Activated T-cell treated with anti-CD3 and anti-CD28 coated beads for 48 hours (primary cell): ENCODE measurements around the gene TMED9.
"Not testable (repeated sequence)": the region's sequence is repeated elsewhere in the genome, so short reads cannot be mapped to it uniquely, and the experiment has no call there.

Experiments
- DNase-seq: peaks from one replicate; pipeline ENCODE4 v3.0.0-alpha.2; 2020; ENCODE audit warnings: low read depth

TMED9 gene

DNA sequence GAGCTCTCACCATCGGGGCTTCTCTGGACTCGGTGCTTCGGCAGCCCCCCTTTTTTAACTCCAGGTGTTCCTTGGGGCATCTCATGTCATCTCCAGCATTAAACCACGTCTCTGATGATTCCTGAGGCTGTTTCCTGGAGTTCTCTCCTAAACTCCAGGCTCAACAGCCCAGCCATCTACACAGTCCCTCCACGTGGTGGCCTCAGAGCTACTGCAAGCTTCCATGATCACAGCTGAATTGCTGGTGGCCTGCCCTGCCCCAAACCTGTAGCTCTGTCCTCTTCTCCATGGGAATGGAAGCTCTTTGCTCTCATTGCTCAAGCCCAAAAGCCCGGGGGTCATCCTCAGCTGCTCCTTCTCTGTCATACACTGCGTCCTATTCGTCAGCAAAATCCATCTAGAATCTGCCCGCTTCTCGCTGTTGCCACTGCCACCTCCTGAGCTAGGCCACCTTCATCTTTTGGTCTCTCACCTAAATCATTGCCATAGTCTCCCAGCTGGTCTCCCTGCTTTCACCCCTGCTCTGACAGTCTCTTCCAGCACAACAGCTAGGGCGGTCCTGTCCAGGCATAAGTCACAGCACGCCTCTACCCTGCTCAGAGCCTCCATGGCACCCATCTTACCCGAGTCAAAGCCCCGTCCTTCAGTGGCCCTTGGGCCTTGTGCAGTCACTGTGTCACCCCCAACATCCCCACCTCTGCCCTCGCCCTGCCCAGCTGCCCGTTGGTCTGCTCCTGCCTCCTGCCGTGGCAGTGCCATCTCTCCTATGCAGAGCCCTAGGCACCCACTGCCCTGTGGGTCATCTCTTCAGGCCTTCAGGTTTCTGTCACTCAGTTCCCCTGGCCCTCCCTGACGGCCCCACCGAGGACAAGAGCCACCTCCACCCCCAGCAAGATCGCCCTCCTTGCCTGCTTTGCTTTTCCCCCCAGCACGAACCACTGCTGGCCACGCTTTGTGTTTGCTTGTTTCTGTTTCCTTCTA, 14.4 kb downstream of the TMED9 start:
- DNase-seq, result no peak

GRCh38 chr5:177607115-177607451, 15.1 kb downstream of the TMED9 start:
- no peak for DNase-seq

- DNase-seq, result peak; percentile 62
Measured at GRCh38 chr5:177607452-177608192, 15.6 kb downstream of the TMED9 start.

DNA sequence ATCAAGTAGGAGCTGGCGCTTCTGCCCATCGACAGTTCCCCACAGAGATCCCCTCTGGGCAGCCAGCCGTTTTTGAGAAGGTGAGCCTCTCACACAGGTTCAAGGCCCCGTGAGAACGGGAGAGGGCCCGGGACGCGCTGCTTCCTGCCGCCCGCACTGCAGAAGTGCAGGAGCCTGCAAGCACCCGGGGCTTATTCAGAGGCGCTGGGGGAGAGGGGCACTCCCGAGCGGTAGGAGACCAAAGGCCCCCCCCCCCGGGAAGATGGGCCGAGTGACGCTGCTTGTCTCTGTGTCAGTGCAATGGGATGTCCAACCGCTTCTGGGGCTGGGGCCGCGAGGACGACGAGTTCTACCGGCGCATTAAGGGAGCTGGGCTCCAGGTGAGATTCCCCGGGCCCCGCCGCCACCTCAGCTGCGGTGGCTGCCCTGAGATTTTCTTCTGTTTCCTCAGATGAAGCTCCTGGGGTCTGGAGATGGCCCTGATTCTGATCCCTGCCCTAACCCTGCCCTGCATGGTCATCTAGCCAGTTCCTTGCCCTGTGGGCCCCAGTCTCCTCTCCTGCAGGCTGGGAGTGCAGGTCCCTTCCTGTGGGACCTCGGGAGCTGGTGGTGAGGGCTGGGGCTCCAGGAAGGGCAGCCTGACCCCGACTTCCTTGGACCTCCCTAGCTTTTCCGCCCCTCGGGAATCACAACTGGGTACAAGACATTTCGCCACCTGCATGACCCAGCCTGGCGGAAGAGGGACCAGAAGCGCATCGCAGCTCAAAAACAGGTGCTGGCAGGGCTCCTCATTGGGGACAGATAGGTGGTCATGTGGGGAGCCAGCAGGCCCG, 16.5 kb downstream of the TMED9 start:
- no peak for DNase-seq

GRCh38 chr5:177609076-177610059, 17.4 kb downstream of the TMED9 start:
- no peak for DNase-seq

DNA sequence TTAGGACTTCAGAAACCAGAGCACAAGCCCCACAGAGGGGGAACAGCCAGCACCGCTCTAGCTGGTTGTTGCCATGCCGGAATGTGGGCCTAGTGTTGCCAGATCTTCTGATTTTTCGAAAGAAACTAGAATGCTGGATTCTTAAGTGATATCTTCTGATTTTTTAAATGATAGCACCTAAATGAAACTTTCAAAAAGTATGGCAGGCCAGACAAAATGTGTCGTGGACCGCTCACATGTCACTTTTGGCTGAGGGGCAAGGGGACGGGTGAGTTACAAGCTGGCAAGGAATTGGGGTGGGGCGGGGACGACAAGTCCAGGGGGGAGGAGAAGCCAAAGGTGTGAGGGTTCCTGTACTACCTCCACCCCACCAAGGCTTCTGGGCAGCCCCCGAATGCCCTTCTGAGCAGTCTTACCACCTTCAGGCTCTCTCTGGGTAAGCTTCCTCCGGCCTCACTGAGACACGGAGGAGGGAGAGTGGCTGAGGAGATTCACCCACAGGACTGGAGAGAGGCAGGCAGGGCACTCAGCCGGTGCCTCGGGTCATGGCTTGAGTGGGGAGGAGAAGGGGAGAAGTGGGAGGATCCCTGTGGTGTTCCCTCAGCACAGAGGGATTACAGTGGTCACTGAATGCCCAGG, 18.2 kb downstream of the TMED9 start:
- no peak for DNase-seq

- DNase-seq, result no peak
Measured at GRCh38 chr5:177610770-177611445, 18.9 kb downstream of the TMED9 start.

DNA sequence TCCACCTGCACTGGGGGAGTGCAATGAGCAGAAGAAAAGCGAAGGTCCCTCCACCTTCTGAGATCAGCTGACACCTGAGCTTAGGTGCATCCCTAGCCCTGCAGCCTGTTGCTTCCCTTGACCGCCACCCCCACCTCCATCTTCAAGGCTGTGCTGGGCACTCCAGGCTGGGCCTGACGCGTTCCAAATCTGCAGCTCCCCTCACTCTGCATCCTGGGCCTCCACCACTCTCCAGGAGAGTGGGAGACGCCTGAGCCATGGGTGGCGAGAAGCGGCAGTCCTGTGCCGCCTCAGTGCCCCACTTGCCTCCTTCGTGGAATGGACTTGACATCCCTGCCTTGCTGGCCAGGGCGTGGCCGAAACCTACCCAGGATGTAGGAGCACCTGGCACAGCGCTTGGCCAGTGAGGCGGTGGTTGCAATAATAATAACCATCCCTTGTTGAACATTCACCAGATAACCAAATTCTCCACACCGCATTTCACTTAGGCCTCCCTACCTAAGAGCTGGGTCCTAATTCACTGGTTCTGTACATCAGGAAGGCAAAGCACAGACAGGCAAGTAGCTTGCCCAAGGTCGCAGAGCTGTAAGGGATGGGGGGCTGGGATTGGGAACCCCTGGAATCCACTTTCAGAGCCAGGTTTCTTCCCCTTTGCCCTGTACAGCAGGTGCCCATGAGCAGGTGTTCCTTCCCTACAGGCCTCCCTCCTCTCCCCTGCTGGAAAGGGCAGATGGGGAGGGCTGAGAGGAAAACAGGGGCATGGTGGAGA, 19.6 kb downstream of the TMED9 start:
- DNase-seq, result no peak

DNA sequence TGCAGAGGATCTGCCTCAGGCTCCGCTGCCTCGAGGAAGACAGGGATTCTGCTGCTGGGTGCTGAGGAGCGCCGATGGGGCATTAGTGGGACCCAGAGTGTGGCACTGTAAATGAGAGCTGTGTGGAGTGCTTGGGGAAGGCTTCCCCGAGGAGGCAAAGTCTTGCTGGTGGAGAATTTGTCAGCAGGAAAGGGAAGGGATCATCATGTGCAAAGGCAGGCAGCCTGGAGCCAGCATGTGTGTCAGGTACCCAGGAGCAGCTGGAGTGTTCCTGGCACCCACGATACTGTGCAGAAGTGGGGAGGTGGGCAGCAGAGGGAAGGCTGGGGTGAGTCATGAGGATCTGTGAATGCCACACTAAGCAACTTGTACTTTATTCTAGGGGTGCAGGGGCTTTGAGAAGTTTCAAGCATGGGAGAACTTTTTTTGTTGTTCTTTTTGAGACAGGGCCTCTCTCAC, 20.2 kb downstream of the TMED9 start:
- no peak for DNase-seq

DNA sequence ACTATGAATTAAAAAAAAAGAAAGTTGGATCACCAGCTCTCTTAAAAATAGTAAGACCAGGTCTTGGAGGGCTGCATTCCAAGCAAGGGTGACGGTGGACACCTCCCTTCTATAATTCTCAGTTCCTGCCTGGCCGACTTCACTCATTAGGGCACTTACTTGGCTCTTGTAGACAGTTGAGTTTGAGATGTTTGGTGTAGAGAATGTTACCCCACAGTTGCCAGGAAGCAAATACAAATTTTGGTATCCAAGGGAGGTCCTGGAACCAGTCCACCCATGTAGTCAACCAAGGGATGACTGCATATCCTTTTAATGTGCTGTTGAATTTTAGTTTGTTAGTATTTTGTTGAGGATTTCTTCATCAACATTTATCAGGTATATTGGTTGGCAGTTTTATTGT, 28.6 kb downstream of the TMED9 start:
- no peak for DNase-seq

DNA sequence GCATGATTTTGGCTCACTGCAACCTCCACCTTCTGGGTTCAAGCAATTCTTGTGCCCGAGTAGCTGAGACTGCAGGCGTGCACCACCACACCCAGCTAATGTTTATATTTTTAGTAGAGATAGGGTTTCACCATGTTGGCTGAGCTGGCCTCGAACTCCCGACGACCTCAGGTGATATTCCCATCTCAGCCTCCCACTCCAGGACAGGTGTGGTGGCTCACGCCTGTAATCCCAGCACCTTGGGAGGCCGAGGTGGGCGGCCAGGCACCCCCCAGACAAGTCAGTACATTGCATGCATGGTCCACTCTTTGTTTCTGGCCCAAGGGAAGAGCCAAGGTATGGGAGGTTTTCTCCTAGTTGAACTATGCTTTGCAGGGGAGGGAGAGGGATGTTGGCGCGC, 32.2 kb downstream of the TMED9 start:
- not testable (repeated sequence) for DNase-seq

DNA sequence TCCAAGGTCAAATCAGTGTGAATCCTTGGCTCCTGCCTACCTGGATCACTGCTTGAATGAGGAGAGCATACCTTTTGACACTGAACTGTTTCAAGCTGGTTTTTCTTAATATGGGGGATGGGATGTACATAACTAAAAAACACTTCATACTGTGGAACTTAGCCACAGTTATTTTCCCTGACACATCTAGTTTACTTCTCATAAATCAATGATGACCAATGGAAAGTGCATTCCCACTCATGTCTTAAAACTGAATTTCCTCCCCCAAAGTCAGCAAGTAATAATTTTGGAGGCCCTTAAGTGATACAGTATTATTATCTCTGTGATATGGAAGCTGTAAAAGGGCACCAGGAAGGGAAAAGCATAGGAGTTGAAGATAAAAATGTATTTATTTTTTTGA, 38.2 kb downstream of the TMED9 start:
- not testable (repeated sequence) for DNase-seq

DNA sequence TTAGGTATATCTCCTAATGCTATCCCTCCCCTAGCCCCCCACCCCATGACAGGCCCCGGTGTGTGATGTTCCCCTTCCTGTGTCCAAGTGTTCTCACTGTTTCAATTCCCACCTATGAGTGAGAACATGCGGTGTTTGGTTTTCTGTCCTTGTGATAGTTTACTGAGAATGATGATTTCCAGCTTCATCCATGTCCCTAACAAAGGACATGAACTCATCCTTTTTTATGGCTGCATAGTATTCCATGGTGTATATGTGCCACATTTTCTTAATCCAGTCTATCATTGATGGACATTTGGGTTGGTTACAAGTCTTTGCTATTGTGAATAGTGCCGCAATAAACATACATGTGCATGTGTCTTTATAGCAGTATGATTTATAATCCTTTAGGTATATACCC, 42.9 kb downstream of the TMED9 start:
- not testable (repeated sequence) for DNase-seq

- DNase-seq, result not testable (repeated sequence)
Measured at GRCh38 chr5:177645462-177645861, 53.5 kb downstream of the TMED9 start.
